H9 (cell line): Measurements from ENCODE around the gene TM4SF5. TPM values are rescaled to one million over a fixed set of nuclear protein-coding genes. Genes with fewer than 3 reads are reported as not detected.
A peak's percentile ranks its signal among the peaks of the same experiment; 100 is the strongest.

Experiments
- DNase-seq: peaks from one replicate; pipeline ENCODE4 v3.0.0-alpha.2; 2017
- H2AFZ ChIP-seq: one replicate; pipeline ENCODE4 v1.6.1; 2013; ENCODE audit warnings: mild to moderate bottlenecking, low read length, control low read depth, moderate library complexity
- H2AK5ac ChIP-seq: 2 replicates; pipeline ENCODE4 v1.6.1; 2013; ENCODE audit warnings: low read length, control low read depth, mixed read lengths; ENCODE audit not compliant: insufficient read length
- H2BK120ac ChIP-seq: one replicate; pipeline ENCODE4 v1.6.1; 2013; ENCODE audit warnings: low read depth, mild to moderate bottlenecking, low read length, control low read depth, inconsistent platforms; ENCODE audit not compliant: poor library complexity, severe bottlenecking
- H2BK12ac ChIP-seq: 2 replicates; pipeline ENCODE4 v1.6.1; 2013; ENCODE audit warnings: low read length, control low read depth, mixed read lengths, low read depth; ENCODE audit not compliant: insufficient read length
- H2BK15ac ChIP-seq: 2 replicates; pipeline ENCODE4 v1.6.1; 2013; ENCODE audit warnings: low read depth, low read length, control low read depth
- H2BK20ac ChIP-seq: one replicate; pipeline ENCODE4 v1.6.1; 2013; ENCODE audit warnings: low read depth, mild to moderate bottlenecking, low read length, control low read depth, inconsistent platforms; ENCODE audit not compliant: poor library complexity, severe bottlenecking
- H2BK5ac ChIP-seq: 2 replicates; pipeline ENCODE4 v1.6.1; 2013; ENCODE audit warnings: low read length, control low read depth, mixed read lengths; ENCODE audit not compliant: insufficient read length
- H3K14ac ChIP-seq: 2 replicates; pipeline ENCODE4 v1.6.1; 2013; ENCODE audit warnings: low read length, control low read depth; ENCODE audit not compliant: insufficient read depth
- H3K18ac ChIP-seq: 2 replicates; pipeline ENCODE4 v1.6.1; 2013; ENCODE audit warnings: low read depth, mild to moderate bottlenecking, mixed read lengths, low read length, control low read depth; ENCODE audit not compliant: insufficient read length
- H3K23ac ChIP-seq: 2 replicates; pipeline ENCODE4 v1.6.1; 2013; ENCODE audit warnings: low read length, control low read depth, mixed read lengths, low read depth; ENCODE audit not compliant: insufficient read length
- H3K23me2 ChIP-seq: 2 replicates; pipeline ENCODE4 v1.6.1; 2013; ENCODE audit warnings: low read depth, mild to moderate bottlenecking, mixed read lengths, low read length, control low read depth; ENCODE audit not compliant: insufficient read length, poor library complexity, severe bottlenecking
- H3K27ac ChIP-seq: 2 replicates; pipeline ENCODE4 v1.5.1; 2013; ENCODE audit warnings: low read length, control low read depth, mixed read lengths, low read depth; ENCODE audit not compliant: insufficient read length
- H3K27me3 ChIP-seq: 2 replicates; pipeline ENCODE4 v1.6.1; 2013; ENCODE audit warnings: low read length, control low read depth, inconsistent platforms; ENCODE audit not compliant: insufficient read depth
- H3K4ac ChIP-seq: 2 replicates; pipeline ENCODE4 v1.6.1; 2013; ENCODE audit warnings: low read depth, mild to moderate bottlenecking, control low read depth, inconsistent platforms, low read length, moderate library complexity
- H3K4me1 ChIP-seq: 2 replicates; pipeline ENCODE4 v1.6.1; 2013; ENCODE audit warnings: low read length, control low read depth, inconsistent platforms; ENCODE audit not compliant: insufficient read depth
- H3K4me2 ChIP-seq: 2 replicates; pipeline ENCODE4 v1.6.1; 2013; ENCODE audit warnings: low read length, control low read depth, mixed read lengths; ENCODE audit not compliant: insufficient read length, insufficient read depth
- H3K56ac ChIP-seq: 2 replicates; pipeline ENCODE4 v1.6.1; 2013; ENCODE audit warnings: low read depth, mild to moderate bottlenecking, mixed read lengths, low read length, control low read depth; ENCODE audit not compliant: insufficient read length
- H3K79me1 ChIP-seq: 2 replicates; pipeline ENCODE4 v1.6.1; 2013; ENCODE audit warnings: low read depth, mild to moderate bottlenecking, moderate library complexity, low read length, control low read depth, inconsistent platforms; ENCODE audit not compliant: insufficient read depth, poor library complexity, severe bottlenecking
- H3K79me2 ChIP-seq: 2 replicates; pipeline ENCODE4 v1.6.1; 2013; ENCODE audit warnings: low read length, control low read depth, inconsistent platforms; ENCODE audit not compliant: insufficient read depth
- H3K9ac ChIP-seq: 2 replicates; pipeline ENCODE4 v1.6.1; 2013; ENCODE audit warnings: low read length, control low read depth, mixed read lengths; ENCODE audit not compliant: insufficient read length; ENCODE audit errors: extremely low read depth
- H3K9me3 ChIP-seq: one replicate; pipeline ENCODE4 v1.6.1; 2013; ENCODE audit warnings: low read depth, low read length, inconsistent platforms; ENCODE audit not compliant: control insufficient read depth
- H3T11ph ChIP-seq: one replicate; pipeline ENCODE4 v1.6.1; 2013; ENCODE audit warnings: mild to moderate bottlenecking, low read length, control low read depth, inconsistent platforms
- H4K20me1 ChIP-seq: one replicate; pipeline ENCODE4 v1.6.1; 2013; ENCODE audit not compliant: control insufficient read depth, insufficient read length, insufficient read depth
- H4K5ac ChIP-seq: 2 replicates; pipeline ENCODE4 v1.6.1; 2013; ENCODE audit warnings: low read depth, mild to moderate bottlenecking, mixed read lengths, low read length, control low read depth; ENCODE audit not compliant: insufficient read length
- H4K8ac ChIP-seq: replicated peaks from 2 replicates; pipeline ENCODE4 v1.6.1; 2013; ENCODE audit warnings: low read length, control low read depth, mixed read lengths, low read depth; ENCODE audit not compliant: insufficient read length
- H4K91ac ChIP-seq: 2 replicates; pipeline ENCODE4 v1.6.1; 2013; ENCODE audit warnings: low read depth, mild to moderate bottlenecking, moderate library complexity, mixed read lengths, low read length, control low read depth; ENCODE audit not compliant: insufficient read length
- H3K27ac Mint-ChIP-seq, 3 experiments: 2 replicates in 2 of 3; 3 replicates in 1 of 3; pipeline ENCODE4 v1.8.0; 2020 to 2021; ENCODE audit warnings: mixed read lengths in 3 of 3, mild to moderate bottlenecking in 1 of 3, moderate library complexity in 1 of 3
- H3K27me3 Mint-ChIP-seq: 2 replicates; pipeline ENCODE4 v1.8.0; 2021; ENCODE audit warnings: low read depth, mild to moderate bottlenecking, moderate library complexity, mixed read lengths
- H3K36me3 Mint-ChIP-seq, 3 experiments: 2 replicates in 2 of 3; 3 replicates in 1 of 3; pipeline ENCODE4 v1.8.0; 2020 to 2021; ENCODE audit warnings: low read depth in 3 of 3, mixed read lengths in 3 of 3; ENCODE audit not compliant: insufficient read depth in 1 of 3
- H3K4me1 Mint-ChIP-seq, 2 experiments: 2 replicates each; pipeline ENCODE4 v1.8.0; 2020; ENCODE audit warnings: mixed read lengths in 2 of 2
- H3K4me3 Mint-ChIP-seq, 2 experiments: 2 replicates in 1 of 2; 3 replicates in 1 of 2; pipeline ENCODE4 v1.8.0; 2020 to 2021; ENCODE audit warnings: mild to moderate bottlenecking in 2 of 2, mixed read lengths in 2 of 2, moderate library complexity in 1 of 2
- H3K9me3 Mint-ChIP-seq, 2 experiments: 2 replicates in 1 of 2; 3 replicates in 1 of 2; pipeline ENCODE4 v1.8.0; 2020; ENCODE audit warnings: mild to moderate bottlenecking in 2 of 2, mixed read lengths in 2 of 2, moderate library complexity in 1 of 2
- CTCF ChIP-seq: fragments of 200-600 bp; sonication (generic); conservative IDR thresholded peaks from 3 replicates; pipeline ENCODE4 v1.8.0; 2021; ENCODE audit warnings: antibody characterized with exemption, mild to moderate bottlenecking
- WGBS: extraction: QIAGEN DNeasy Blood & Tissue Kit; methylation state at CpG from one replicate; pipeline ENCODE4 v1.1.7; 2013; ENCODE audit warnings: missing lambda C conversion rate, low lambda C conversion rate, mixed read lengths; ENCODE audit not compliant: insufficient read length; ENCODE audit errors: extremely low coverage; 5-methylcytosine and 5-hydroxymethylcytosine counted together
- total RNA-seq: library from RNA; stranded (reverse); gene quantifications from 2 replicates; pipeline ENCODE4 v1.2.1, GENCODE V29; 2021

The TM4SF5 gene
- total RNA-seq, 1 experiment from 2014 or later, result not detected

- Mint-ChIP-seq H3K27me3 (no peaks in the 10 kb centered on the region), H3K9me3 (no peaks in the 10 kb centered on the region), H3K36me3 (peaks cover 8 to 19% (median 19%) of the 10 kb centered on the region in 3 experiments), H3K4me1 (0 out of 4 replicates have a peak, but pooled peaks cover 0 to 3% of the 10 kb centered on the region in 2 experiments), H3K4me3 (no peak overlapping the region), H3K27ac (peak overlapping the region; percentile 57 to 74 (median 68); a peak in 3 of 7 replicates)
- Histone ChIP-seq H4K91ac (no peak overlapping the region), H3K4me2 (no peak overlapping the region), H3K23me2 (no peaks in the 10 kb centered on the region), H3K56ac (no peak overlapping the region), H3K18ac (no peak overlapping the region), H3K23ac (no peak overlapping the region), H4K20me1 (no peaks in the 10 kb centered on the region), H3K9ac (no peak overlapping the region), H2BK5ac (no peak overlapping the region), H3K27ac (no peak overlapping the region), H2BK120ac (no peak overlapping the region), H4K8ac (no peak overlapping the region), H2AFZ (no peak overlapping the region), H2BK15ac (no peak overlapping the region), H2AK5ac (no peak overlapping the region), H3K79me1 (no peaks in the 10 kb centered on the region), H3T11ph (no peak overlapping the region), H2BK20ac (no peak overlapping the region), H4K5ac (no peak overlapping the region), H3K4ac (no peak overlapping the region), H3K14ac (no peak overlapping the region), H3K79me2 (no peaks in the 10 kb centered on the region), H3K4me1 (no peaks in the 10 kb centered on the region), H3K27me3 (no peaks in the 10 kb centered on the region), H3K9me3 (no peaks in the 10 kb centered on the region), H2BK12ac (no peak overlapping the region)
- no peak for DNase-seq
- TF ChIP-seq CTCF, result no peak
- WGBS, result no CpG with 5 or more reads among the region's 12 CpGs
Observed at GRCh38 chr17:4823373-4824089, 51.8 kb downstream of the TM4SF5 start.
